ENCODE data around the gene BCAP31.
A peak's percentile ranks its signal among the peaks of the same experiment; 100 is the strongest.
"Not testable (repeated sequence)": the region's sequence is repeated elsewhere in the genome, so short reads cannot be mapped to it uniquely, and the experiment has no call there.

The BCAP31 gene

DNA sequence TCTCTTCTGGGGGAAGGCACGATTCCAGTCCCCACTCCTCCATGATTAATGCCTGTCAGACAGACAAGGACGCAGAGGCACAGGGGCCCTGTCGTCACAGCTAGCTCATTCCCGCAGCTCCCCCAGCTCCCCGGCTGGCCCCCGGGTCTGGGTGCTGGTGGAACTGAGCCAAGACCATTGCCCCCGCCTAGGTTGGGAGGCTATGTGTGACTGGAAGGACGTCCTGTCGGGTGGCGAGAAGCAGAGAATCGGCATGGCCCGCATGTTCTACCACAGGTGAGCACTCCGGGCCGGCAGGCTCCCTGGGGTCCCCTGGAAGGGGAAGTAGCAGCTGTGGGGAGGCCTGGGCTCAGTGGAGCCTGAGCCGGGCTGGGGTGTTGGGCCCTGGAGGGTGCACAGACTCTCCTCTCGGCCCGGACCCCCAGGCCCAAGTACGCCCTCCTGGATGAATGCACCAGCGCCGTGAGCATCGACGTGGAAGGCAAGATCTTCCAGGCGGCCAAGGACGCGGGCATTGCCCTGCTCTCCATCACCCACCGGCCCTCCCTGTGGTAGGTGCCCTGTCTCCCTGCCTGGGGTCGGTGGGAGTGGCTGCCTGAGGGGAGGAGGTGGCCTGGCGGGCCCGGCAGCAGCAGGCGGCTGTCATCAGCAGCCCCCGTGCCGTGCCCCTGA, 18.7 kb upstream of the BCAP31 start:
- not testable (repeated sequence) for H3K36me3 ChIP-seq (ENCODE audit: control insufficient read depth, insufficient read depth, low read length); H3K4me3 ChIP-seq (ENCODE audit: insufficient read depth, low read depth, low read length, poor library complexity, severe bottlenecking); DNase-seq; H3K27me3 ChIP-seq (replicated peaks; ENCODE audit: control insufficient read depth, insufficient read depth, low read length, poor library complexity, severe bottlenecking); H3K27ac ChIP-seq (ENCODE audit: insufficient read depth, low read length, poor library complexity, severe bottlenecking); H3K9me3 ChIP-seq (ENCODE audit: control insufficient read depth, low read length)
- peaks cover 15% of the 10 kb centered on the region for H3K4me1 ChIP-seq (ENCODE audit: control insufficient read depth, insufficient read depth, low read length, poor library complexity, severe bottlenecking)

DNA sequence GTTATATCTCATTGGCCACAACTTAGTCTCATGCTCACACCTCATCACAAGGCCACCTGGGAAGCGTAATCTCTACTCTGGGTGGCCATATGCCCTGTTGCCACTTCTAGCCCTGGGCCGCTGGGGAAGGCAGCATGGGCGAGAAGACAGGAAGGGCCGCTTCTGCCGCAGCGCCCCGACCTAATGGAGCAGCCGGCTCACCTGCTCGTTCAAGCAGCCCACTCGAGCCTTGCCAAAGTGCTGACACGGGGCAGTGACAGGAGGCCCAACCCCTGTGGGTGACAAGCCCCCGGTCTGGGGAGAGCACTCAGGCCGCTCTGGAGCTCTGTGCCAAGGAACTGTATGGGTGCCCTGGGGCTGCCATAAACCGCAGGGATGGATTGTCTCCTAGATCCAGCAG, 17.9 kb upstream of the BCAP31 start:
- DNase-seq; H3K9me3 ChIP-seq (ENCODE audit: control insufficient read depth, low read length): not testable (repeated sequence)

DNA sequence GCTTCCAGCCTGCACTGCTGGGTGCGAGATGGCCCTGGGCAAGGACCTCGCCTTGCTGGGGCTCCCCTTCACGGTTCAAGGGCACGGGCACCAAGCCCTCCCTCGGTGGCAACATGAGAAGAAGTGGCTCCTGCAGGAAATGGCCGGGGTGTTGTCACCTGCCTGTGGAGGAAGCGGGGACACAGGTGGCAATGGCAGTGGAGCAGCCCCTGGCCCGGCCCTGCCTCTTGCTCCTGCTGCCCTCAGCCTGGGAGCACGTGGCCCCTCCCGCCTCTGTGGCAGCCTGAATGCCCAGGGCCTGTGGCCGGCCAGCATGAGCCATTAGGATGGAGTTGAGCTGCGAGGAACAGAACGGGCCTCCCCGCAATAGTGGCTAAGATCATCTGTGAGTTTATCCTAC, 17.3 kb upstream of the BCAP31 start:
- Histone ChIP-seq H3K9me3 (ENCODE audit: control insufficient read depth, low read length) (no peaks in the 10 kb centered on the region), H3K27me3 (replicated peaks; ENCODE audit: control insufficient read depth, insufficient read depth, low read length, poor library complexity, severe bottlenecking) (no peaks in the 10 kb centered on the region), H3K4me1 (ENCODE audit: control insufficient read depth, insufficient read depth, low read length, poor library complexity, severe bottlenecking) (peaks cover 15% of the 10 kb centered on the region), H3K36me3 (ENCODE audit: control insufficient read depth, insufficient read depth, low read length) (no peaks in the 10 kb centered on the region), H3K27ac (ENCODE audit: insufficient read depth, low read length, poor library complexity, severe bottlenecking) (no peak overlapping the region), H3K4me3 (ENCODE audit: insufficient read depth, low read depth, low read length, poor library complexity, severe bottlenecking) (no peak overlapping the region)
- no peak for DNase-seq

More for the DNA sequence above, 17.9 kb upstream of the BCAP31 start:
- H3K4me3 ChIP-seq (ENCODE audit: insufficient read depth, low read depth, low read length, poor library complexity, severe bottlenecking); H3K36me3 ChIP-seq (ENCODE audit: control insufficient read depth, insufficient read depth, low read length); H3K27ac ChIP-seq (ENCODE audit: insufficient read depth, low read length, poor library complexity, severe bottlenecking); H3K27me3 ChIP-seq (replicated peaks; ENCODE audit: control insufficient read depth, insufficient read depth, low read length, poor library complexity, severe bottlenecking): not testable (repeated sequence)
- peaks cover 15% of the 10 kb centered on the region for H3K4me1 ChIP-seq (ENCODE audit: control insufficient read depth, insufficient read depth, low read length, poor library complexity, severe bottlenecking)

DNA sequence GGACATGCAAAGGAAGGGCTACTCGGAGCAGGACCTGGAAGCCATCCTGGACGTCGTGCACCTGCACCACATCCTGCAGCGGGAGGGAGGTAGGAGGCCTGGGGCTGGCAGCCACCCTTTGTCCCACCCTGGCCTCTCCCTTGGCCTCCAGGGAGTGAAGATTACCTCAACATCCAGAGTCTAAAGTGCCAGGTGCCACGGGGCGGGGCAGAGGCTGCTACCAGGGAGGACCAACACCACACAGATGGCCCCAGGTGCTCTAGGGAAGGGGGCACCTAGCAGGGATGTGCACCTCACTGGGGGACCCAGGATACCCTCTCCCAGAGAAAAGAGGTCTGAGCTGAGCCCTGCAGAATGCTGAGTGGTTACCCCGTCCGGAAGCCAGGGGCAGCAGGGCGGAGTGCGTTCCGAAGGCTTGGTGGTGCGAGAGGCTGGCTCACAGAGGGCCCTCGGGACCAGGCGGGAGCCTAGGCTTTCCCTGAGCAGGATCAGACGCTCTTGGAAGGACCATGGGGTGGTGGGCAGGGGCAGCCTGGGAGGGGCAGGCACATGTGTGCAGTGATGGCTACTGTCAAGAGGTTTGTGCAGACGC, 16.5 kb upstream of the BCAP31 start:
- no peaks in the 10 kb centered on the region for H3K9me3 ChIP-seq (ENCODE audit: control insufficient read depth, low read length)
- H3K4me1 ChIP-seq (ENCODE audit: control insufficient read depth, insufficient read depth, low read length, poor library complexity, severe bottlenecking): peaks cover 15% of the 10 kb centered on the region
- no peak overlapping the region for H3K27ac ChIP-seq (ENCODE audit: insufficient read depth, low read length, poor library complexity, severe bottlenecking)
- no peaks in the 10 kb centered on the region for H3K27me3 ChIP-seq (replicated peaks; ENCODE audit: control insufficient read depth, insufficient read depth, low read length, poor library complexity, severe bottlenecking)
- H3K36me3 ChIP-seq (ENCODE audit: control insufficient read depth, insufficient read depth, low read length): no peaks in the 10 kb centered on the region
- DNase-seq: no peak
- H3K4me3 ChIP-seq (ENCODE audit: insufficient read depth, low read depth, low read length, poor library complexity, severe bottlenecking): no peak overlapping the region

DNA sequence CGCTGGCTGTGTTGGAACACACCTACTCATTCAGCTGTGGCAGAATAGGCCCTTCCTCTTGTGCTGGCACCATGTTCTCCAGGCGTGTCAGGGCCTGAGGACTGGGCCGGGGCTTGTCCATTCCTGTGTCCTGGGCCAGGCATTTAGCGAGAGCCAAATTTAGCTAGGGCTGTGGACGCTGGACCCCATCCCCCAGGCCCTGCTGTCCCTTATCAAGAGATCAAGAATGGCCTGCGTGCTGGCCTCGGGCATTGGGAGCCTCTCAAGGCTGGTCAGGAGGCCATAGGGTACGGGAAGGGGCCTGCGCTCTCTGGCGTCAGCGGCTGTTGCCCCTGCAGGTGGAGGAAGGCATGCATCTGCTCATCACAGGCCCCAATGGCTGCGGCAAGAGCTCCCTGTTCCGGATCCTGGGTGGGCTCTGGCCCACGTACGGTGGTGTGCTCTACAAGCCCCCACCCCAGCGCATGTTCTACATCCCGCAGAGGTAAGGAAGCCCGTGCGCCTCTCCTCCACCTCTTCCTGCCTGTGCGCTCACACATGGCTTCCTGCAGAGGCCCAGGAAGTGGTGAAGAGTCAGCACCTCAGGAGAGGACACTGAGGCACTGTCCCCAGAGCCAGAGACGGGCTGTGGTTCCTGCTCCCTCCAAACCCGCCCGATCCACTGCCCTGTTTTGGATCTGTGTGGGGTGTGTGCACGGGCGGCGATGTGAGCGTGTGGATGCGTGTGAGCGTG, 15.7 kb upstream of the BCAP31 start:
- Histone ChIP-seq H3K36me3 (ENCODE audit: control insufficient read depth, insufficient read depth, low read length) (no peaks in the 10 kb centered on the region), H3K4me3 (ENCODE audit: insufficient read depth, low read depth, low read length, poor library complexity, severe bottlenecking) (peak overlapping the region; percentile 22)
- no peak for DNase-seq

DNA sequence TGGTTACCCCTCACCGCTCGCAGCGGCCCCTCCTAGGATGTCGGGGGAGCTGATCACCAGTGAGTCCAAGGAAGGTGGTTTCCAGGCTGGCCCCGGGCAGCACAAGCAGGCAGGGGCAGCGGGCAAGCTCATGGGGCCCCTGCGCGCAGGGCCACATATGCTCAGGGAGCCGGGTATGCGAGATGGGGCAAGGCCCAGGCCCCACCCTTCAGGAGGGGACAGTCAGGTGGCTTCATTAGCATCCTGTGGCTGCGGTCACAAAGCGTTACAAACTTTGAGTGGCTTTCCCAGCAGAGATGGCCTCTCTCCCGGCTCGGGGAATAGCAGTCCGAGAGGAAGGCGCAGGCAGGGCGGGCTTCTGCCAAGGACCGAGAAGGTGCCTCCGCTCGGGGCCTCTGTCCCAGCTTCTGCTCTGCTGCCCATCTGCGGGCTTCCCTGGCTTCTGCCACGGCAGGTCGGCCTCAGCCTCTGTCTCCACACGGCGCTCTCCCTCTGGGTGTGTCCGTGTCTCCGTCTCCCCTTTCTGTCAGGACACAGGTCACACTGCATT, 13.9 kb upstream of the BCAP31 start:
- no peak overlapping the region for H3K27ac ChIP-seq (ENCODE audit: insufficient read depth, low read length, poor library complexity, severe bottlenecking)
- H3K27me3 ChIP-seq (replicated peaks; ENCODE audit: control insufficient read depth, insufficient read depth, low read length, poor library complexity, severe bottlenecking): no peaks in the 10 kb centered on the region
- no peaks in the 10 kb centered on the region for H3K9me3 ChIP-seq (ENCODE audit: control insufficient read depth, low read length)
- H3K4me1 ChIP-seq (ENCODE audit: control insufficient read depth, insufficient read depth, low read length, poor library complexity, severe bottlenecking): peaks cover 15% of the 10 kb centered on the region
- DNase-seq: no peak
- no peaks in the 10 kb centered on the region for H3K36me3 ChIP-seq (ENCODE audit: control insufficient read depth, insufficient read depth, low read length)
- no peak overlapping the region for H3K4me3 ChIP-seq (ENCODE audit: insufficient read depth, low read depth, low read length, poor library complexity, severe bottlenecking)

More for the DNA sequence above, 15.7 kb upstream of the BCAP31 start:
- no peak overlapping the region for H3K27ac ChIP-seq (ENCODE audit: insufficient read depth, low read length, poor library complexity, severe bottlenecking)
- H3K9me3 ChIP-seq (ENCODE audit: control insufficient read depth, low read length): no peaks in the 10 kb centered on the region
- H3K4me1 ChIP-seq (ENCODE audit: control insufficient read depth, insufficient read depth, low read length, poor library complexity, severe bottlenecking): peaks cover 15% of the 10 kb centered on the region
- H3K27me3 ChIP-seq (replicated peaks; ENCODE audit: control insufficient read depth, insufficient read depth, low read length, poor library complexity, severe bottlenecking): no peaks in the 10 kb centered on the region

DNA sequence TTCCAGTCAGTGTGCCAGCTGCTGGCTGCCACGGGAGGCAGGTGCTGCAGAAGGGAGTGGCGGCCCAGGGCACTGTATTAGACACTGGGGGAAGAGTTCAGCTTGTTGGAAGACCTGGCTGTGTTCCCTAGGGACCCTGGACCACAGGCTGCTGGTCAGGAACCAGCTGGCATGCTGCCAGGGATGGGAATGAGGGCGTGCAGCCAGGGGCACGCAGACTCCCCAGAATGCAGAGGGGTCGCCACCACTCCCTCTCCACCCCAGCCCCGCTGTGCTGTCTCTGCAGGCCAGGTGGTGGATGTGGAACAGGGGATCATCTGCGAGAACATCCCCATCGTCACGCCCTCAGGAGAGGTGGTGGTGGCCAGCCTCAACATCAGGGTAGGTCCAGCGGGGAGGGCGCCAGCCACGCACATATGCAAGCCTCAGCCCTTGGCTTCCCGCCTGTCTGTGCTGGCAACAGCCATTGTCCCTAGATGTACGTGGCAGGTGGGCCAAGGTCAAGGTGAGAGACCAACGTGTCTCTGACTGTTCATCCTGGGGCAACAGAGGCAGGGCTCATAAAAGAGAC, 12.8 kb upstream of the BCAP31 start:
- Histone ChIP-seq H3K36me3 (ENCODE audit: control insufficient read depth, insufficient read depth, low read length) (no peaks in the 10 kb centered on the region), H3K4me3 (ENCODE audit: insufficient read depth, low read depth, low read length, poor library complexity, severe bottlenecking) (no peak overlapping the region), H3K9me3 (ENCODE audit: control insufficient read depth, low read length) (no peaks in the 10 kb centered on the region), H3K4me1 (ENCODE audit: control insufficient read depth, insufficient read depth, low read length, poor library complexity, severe bottlenecking) (peaks cover 15% of the 10 kb centered on the region), H3K27me3 (replicated peaks; ENCODE audit: control insufficient read depth, insufficient read depth, low read length, poor library complexity, severe bottlenecking) (no peaks in the 10 kb centered on the region), H3K27ac (ENCODE audit: insufficient read depth, low read length, poor library complexity, severe bottlenecking) (no peak overlapping the region)
- DNase-seq: no peak

DNA sequence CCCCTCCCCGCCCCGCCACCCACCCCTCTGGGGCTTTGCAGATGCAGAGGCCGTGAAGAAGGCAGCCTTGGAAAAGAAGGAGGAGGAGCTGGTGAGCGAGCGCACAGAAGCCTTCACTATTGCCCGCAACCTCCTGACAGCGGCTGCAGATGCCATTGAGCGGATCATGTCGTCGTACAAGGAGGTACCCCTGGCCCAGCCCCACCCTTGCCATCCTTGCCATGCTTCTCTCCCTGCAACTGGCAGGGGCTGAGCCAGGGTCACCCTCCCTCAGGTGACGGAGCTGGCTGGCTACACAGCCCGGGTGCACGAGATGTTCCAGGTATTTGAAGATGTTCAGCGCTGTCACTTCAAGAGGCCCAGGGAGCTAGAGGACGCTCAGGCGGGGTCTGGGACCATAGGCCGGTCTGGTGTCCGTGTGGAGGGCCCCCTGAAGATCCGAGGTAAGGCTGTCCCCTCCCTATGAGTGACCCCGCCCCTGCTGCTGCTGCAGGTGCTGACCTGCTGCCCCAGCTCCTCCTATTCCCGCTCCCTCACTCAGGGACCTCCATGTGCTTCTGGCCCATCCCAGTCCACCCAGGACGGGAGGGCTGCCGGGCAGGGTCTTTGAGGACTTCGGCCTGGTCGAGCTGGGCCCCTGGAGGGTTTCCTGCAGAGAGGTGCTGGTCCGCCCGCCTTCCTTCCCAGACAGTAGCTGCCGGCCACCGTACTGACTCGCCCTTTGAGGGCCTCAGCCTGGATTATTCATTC, 12.1 kb upstream of the BCAP31 start:
- no peaks in the 10 kb centered on the region for H3K36me3 ChIP-seq (ENCODE audit: control insufficient read depth, insufficient read depth, low read length)
- H3K9me3 ChIP-seq (ENCODE audit: control insufficient read depth, low read length): no peaks in the 10 kb centered on the region
- H3K27me3 ChIP-seq (replicated peaks; ENCODE audit: control insufficient read depth, insufficient read depth, low read length, poor library complexity, severe bottlenecking): no peaks in the 10 kb centered on the region
- peaks cover 15% of the 10 kb centered on the region for H3K4me1 ChIP-seq (ENCODE audit: control insufficient read depth, insufficient read depth, low read length, poor library complexity, severe bottlenecking)
- DNase-seq: no peak
- no peak overlapping the region for H3K4me3 ChIP-seq (ENCODE audit: insufficient read depth, low read depth, low read length, poor library complexity, severe bottlenecking)
- no peak overlapping the region for H3K27ac ChIP-seq (ENCODE audit: insufficient read depth, low read length, poor library complexity, severe bottlenecking)

DNA sequence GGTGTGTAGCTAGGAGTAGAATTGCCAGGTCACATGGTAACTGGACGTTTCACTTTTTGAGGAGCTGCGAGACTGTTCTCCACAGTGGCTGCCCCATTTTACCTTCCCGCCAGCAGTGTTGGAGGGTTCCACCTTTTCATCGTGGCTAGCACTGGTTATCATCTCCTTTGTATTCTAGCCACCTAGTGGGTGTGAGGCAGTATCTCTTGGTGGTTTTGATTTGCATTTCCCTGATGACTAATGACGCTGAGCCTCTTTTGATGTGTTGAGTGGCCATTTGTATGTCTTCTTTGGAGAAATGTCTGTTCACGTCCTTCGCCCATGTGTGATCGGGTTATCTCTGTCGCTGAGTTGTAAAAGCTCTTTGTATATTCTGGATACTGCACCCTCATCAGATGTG, 11.1 kb upstream of the BCAP31 start:
- H3K4me1 ChIP-seq (ENCODE audit: control insufficient read depth, insufficient read depth, low read length, poor library complexity, severe bottlenecking): peaks cover 9% of the 10 kb centered on the region
- no peak overlapping the region for H3K4me3 ChIP-seq (ENCODE audit: insufficient read depth, low read depth, low read length, poor library complexity, severe bottlenecking)
- H3K9me3 ChIP-seq (ENCODE audit: control insufficient read depth, low read length): no peaks in the 10 kb centered on the region
- no peaks in the 10 kb centered on the region for H3K36me3 ChIP-seq (ENCODE audit: control insufficient read depth, insufficient read depth, low read length)
- no peaks in the 10 kb centered on the region for H3K27me3 ChIP-seq (replicated peaks; ENCODE audit: control insufficient read depth, insufficient read depth, low read length, poor library complexity, severe bottlenecking)
- no peak overlapping the region for H3K27ac ChIP-seq (ENCODE audit: insufficient read depth, low read length, poor library complexity, severe bottlenecking)
- DNase-seq: no peak
